ENCODE results near the gene PLIN4.
A peak's percentile ranks its signal among the peaks of the same experiment; 100 is the strongest.

The PLIN4 gene

DNA sequence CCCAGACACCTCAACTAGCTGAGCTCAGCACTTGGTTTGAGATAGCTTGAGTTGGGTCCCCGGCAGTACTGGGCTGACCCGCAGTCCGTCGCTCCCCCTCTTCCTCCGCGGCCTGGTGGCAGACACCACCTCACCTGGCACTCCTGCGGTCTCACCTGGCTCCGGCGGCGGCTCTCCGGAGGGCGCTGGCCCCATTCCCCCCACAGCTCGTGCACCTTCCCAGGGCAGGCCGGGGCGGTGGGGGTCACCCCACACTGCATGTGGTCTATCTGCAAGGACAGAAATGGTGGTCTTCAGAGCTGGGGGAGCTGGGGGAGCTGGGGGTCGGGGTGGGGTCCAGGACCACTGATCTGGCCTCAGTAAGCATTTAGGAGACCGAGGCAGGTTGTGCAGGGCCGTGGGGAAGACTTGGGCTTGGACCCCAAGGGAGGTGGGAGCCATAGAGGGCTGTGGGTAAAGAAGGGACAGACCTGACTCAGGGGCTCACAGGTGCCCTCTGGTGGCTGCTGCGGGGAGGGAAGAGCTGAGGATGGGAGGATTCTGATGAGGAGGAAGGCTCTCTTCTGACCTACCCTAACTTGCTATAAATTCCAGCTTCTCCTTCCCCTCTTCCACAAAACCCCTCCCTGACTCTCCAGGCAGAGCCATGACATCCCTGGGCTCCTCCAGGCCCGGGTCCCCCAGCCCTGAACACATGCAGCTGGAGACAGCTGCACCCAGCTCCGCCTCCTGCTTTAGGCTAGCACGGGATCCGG, 6.7 kb upstream of the PLIN4 start:
- peak; percentile 72 for DNase-seq

DNA sequence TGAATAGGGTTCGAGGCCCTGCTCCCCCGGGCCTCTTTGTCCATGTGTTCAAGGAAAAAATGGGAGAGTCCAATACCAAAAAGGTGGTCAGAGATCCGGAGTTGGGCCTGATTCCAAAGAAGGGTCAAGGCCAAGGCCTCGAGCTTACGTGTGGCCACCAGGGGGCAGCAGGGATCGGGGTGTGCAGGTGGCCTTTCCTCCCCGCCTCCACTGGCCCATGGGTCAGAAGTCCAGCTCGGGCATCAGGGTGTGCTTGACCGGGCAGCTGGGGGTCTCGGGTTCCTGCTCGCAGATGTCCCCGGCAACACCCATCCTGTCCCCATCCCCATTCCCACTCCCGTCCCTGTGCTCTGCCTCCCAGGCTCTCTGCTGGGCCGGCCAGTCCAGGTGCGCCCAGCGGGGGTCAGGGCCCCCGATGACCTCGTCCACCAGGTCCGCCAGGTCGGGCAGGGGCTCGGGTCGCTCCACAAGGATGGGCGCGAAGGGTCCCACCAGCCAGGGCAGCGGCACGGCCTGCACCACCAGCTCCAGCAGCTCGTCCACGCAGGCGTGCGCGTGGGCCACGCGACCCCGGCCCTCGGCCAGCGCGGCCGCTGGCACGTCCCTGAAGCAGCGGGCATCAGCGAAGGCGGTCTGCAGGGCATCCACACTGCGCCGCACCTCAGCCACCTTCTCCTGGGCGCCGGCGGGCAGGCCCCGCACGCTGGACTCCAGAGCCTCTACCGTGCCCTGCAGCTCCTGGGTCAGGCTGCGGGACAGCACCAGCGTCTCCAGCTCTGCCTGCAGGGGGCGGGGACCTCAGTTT, 5.2 kb upstream of the PLIN4 start:
- DNase-seq: peak; percentile 31

DNA sequence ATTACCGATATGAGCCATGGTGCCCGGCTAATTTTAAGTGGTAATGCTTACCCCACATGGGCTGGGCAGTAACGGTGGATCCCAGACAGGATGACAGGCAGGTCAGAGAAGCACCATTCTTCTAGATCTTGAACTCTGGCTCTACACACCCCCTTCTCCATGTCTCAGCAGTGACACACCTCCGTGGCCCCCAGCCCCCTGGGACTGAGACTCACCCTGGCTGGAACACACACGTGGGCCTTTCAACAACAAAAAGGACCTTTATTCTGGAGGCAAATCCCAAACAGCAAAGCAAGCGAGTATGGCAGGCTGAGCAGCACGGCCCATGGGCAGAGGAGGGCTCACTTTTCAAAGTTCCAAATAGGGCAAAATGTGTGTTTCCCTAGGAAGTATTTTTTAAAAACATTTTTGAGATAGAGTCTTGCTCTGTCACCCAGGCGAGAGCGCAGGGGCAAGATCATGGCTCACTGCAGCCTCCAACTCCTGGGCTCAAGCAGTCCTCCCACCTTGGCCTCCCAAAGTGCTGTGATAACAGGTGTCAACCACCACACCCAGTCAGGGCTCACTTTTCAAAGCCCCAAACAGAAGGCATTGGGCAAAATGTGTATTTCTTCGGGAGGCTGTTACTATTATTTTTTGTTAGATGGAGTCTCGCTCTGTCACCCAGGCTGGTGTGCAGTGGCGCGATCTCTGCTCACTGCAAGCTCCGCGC, 4.2 kb upstream of the PLIN4 start:
- DNase-seq: no peak

DNA sequence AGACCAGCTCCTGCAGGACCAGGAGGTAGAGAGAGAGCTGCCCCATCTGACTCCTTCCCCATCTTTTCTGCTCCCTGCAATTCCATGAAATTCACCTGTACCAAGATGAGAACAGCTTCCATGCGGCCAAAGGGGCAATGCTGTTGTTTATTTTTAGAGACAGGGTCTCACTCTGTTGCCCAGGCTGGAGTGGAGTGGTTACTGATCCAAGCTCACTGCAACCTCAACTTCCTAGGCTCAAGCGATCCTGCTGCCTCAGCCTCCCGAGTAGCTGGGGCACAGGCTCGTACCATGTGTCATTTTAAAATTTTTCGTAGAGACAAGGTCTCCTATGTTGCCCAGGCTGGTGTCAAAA, 3.6 kb upstream of the PLIN4 start:
- DNase-seq: no peak

DNA sequence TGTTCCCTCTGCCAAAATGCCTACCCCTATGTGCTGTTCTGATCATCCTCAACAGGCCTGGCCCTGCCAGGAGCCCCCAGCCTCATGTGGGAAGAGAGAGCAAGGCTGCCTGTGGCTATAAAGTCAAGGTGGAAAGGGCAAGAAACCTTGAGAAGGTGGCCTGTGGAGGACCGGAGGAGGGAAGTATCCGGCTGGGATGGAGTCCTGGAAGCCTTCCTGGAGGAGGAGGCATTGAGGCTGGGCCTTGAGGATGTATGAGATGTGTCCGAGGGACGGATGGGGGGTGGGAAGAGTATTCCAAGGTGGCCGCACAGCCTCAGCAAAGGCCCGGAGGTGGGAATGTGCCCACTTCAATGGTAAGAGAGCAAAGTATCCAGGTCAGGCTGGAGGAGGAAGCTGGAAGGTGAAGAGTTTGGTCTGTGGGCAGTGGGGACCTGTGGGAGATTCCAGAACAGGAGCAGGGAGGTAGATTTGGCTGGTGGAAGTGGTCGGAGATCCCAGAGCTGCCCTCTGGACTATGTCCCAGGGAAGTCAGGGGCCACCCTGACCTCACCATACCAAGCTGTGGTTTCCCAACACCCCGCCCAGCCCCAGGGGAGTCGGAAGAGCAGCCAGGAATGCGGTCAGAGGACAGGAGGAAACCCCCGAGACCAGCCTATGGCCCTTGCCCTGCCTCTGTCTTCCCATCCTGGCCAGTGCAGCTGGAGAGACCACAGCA, 3.0 kb upstream of the PLIN4 start:
- DNase-seq: no peak

DNA sequence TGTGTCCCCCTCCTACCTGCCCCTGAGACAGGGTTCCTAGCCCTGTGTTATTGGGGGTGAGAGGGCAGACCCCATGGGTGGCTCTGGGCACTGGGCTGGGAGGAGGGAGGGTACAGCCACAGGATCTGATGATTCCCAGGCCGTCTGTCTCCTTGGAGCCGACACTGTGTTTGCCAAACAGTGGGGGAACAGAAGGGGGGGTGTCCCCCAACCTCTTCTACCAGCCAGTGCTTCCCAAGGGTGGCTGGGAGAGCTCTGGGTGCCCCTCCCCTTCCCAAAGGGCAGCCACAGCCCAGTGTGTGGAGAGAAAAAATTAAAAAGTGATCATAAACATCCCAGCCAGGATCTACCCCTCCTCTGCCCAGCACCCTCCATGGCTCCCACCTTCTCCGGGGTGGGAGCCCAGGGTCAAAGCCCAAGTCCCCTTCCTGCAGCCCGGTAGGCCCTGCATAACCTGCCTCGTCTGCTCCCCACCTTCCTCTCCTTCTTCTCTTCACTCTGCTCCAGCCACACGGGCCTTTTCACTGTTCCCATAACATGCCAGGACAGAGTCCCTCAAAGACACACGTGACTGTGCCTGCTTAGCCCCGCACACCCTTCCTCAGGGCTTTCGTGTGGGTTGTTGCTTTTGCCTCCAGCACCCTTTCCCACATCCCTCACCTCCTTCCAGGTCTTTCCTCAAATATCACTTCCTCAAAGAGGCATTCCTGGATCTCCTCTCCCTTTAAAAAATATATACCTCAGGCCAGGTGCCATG, 1.4 kb upstream of the PLIN4 start:
- DNase-seq: no peak

DNA sequence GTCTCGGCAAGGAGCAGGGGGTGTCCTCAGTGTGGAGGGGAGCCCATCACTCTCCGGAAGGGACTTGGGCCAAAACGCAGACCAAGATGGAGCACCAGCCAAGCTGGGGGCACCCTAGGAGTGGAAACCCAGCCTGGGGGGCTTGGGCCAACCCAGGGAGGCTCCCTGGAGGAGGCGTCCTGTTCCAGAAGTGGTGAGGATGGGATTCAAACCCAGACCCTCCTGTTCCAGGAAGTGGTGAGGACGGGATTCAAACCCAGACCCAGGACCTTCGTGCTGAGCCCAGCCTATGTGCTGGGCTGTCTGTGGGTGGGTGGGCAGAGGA, 848 bp upstream of the PLIN4 start:
- DNase-seq: no peak

DNA sequence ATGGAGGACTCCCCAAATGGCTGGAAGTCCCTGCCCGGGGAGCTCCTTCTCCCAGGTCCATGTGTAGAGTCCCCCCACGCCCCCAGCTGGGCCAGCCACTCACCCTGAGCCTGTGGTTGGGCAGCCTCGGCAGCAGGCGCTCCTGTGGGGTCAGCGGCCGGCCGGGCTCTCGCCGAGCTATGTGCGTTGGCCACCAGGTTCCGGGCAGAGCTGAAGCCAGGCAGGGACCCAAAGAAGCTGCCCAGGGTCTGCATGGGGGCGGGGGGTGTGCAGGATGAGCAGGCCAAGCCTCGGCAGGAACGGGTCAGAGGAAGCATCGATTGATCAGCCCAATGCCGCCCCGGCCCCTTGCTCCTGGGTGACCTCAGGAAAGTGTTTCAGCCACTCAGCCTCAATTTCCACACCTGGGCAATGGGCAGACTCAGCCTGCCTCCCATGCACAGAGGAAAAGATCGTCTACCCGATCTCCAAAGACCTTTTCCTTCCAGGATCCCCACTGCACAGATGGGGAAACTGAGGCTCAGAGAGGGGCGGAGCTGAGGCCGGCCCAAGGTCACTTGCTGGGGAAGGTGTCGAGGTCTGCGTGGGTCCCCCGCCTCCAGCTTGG, 732 bp downstream of the PLIN4 start:
- no peak for DNase-seq

DNA sequence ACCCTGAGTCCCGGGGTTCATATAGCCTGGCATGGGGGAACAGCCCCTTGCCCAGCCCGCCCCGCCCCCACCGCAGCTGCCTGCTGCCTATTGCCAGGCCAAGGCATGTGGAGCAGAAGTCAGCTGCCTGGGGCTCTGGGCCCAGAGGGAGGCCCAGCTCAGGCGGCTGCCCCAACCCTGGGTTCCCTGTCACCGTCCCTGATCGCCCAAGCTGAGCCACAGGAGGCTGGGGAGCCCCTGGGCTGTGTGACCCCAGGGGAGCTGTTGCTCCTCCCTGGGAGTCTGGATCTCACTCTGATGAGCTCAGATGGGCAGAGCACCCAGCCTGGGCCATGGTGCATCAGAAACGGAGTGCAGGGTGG, 1.4 kb downstream of the PLIN4 start:
- DNase-seq: no peak

DNA sequence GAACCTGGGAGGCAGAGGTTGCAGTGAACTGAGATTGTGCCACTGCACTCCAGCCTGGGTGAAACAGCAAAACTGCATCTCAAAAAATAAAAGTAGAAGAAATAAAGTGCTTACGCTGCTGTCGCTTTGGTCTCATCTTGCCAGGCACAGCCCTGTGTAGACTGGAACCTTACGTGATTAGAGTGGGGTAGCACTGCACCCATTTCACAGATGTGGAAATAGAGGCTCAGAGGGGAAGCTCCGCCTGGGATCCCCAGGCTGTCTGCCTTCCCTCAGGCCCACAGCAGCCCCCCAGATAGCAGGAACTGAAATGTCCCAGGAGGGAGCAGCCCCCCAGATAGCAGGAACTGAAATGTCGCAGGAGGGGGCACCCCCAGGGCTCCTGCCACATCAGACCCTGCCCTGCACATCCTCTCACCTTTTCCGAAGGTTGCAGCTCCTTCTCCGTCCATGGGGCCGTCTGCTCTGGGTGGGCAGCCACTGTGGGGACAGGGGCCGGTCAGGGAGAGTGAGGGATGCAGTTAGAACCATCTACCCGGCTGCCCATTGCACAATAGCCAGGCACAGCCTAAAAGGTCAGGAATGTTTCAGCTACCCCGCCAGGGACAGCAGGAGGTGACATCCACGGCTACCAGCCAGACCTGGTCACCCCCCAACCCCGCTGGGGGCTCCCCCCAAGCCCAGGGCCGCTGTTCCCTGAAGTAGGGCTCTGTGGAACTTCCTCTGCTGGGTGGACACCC, 1.9 kb downstream of the PLIN4 start:
- no peak for DNase-seq

DNA sequence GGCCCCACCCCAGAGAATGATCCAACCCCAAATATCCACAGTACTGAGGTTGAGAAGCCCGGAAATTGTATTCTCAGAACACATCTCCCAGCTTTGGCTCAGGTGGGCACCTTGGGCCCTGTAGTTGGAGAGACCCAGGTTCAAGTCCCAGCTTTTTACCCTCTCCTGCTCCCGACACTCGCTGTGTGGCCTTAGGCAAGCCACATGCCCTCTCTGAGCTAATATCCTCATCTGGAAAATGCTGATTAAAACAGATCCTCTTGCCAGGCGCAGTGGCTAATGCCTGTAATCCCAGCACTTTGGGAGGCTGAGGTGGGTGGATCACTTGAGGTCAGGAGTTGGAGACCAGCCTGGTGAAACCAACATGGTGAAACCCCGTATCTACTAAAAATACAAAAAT, 2.6 kb downstream of the PLIN4 start:
- no peak for DNase-seq

DNA sequence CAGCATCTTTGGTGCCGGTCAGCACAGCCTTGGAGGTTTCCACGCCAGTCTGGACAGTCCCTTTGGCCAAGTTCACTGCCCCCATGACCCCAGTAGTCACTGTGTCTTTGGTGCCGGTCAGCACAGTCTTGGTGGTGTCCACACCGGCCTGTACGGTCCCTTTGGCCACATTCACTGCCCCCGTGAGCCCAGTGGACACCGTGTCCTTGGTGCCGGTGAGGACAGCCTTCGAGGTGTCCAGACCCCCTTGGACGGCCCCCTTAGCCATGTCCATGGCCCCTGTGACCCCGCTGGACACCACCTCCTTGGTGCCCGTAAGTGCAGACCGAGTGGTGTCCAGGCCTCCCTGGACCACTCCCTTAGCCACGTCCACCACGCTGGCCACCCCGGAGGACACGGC, 5.0 kb downstream of the PLIN4 start:
- no peak for DNase-seq

DNA sequence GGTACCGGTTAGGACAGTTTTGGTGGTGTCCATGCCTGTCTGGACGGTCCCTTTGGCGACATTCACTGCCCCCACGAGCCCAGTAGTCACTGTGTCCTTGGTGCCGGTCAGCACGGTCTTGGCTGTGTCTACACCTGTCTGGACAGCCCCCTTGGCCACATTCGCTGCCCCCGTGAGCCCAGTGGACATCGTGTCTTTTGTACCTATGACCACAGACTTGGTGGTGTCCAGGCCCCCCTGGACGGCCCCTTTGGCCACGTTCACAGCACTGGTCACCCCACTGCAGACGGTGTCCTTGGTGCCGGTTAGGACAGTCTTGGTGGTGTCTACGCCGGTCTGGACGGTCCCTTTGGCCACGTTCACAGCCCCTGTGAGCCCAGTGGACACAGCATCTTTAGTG, 6.2 kb downstream of the PLIN4 start:
- no peak for DNase-seq

DNA sequence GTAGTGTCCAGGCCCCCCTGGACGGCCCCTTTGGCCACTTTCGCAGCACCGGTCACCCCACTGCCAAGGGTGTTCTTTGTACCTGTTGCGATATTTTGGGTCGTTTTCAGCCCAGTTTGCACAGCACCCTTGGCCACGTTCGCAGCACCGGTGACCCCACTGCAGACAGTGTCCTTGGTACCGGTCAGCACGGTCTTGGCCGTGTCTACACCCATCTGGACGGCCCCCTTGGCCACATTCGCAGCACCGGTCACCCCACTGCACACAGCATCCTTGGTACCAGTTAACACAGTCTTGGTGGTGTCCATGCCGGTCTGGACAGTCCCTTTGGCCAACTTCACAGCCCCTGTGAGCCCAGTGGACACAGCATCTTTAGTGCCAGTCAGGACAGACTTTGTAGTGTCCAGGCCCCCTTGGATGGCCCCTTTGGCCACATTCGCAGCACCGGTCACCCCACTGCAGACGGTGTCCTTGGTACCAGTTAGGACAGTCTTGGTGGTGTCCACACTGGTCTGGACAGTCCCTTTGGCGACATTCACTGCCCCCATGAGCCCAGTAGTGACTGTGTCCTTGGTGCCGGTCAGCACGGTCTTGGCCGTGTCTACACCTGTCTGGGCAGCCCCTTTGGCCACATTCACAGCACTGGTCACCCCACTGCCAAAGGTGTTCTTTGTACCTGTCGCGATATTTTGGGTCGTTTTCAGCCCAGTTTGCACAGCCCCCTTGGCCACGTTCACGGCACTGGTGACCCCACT, 6.8 kb downstream of the PLIN4 start:
- DNase-seq: no peak

DNA sequence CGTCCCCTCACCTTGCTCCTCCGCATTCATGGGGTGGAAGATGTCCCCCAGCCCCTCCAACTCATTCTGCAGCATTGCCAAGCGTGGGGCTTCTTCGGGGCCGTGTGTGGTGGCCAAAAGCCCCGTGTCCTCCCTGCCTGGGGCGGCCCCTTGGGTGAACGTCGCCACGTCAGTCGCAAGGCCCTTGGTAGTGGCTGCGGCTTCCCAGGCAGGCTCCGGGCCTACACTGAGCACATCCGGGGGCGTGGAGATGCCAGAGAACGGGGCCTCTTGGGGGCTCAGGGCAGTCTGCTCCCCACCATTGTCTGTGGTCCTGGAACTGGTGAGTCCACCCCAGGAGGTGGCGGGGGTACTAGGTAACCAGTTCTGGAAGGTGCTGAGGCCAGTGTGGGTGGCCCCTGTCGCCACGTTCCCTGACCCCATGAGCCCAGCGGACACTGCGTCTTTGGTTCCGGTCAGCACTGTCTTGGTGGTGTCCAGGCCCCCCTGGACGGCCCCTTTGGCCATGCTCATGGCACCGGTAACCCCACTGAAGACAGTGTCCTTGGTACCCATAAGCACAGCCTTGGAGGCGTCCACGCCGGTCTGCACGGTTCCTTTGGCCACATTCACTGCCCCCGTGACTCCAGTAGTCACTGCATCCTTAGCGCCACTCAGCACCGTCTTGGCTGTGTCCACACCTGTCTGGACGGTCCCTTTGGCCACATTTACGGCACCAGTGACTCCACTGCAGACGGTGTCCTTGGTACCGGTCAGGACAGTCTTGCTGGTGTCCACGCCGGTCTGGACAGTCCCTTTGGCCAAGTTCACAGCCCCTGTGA, 7.6 kb downstream of the PLIN4 start:
- no peak for DNase-seq

DNA sequence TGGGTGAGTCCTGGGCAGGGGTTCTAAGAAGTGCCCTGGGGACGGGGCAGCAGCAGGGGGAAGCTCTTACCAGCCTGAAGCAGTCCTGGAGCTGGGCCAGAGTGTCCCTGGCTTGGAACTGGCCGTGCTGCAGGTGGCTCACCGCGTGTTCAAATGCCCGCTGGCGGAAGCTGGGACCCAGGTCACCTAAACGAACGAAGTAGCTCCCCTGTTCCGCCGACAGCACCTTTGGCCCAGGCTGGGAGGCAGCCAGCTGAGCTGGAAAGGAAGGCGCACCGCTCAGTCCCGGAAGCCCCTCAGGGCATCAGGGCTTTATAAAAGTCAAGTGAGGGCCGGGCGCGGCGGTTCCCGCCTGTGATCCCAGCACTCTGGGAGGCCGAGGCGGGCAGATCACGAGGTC, 9.6 kb downstream of the PLIN4 start:
- no peak for DNase-seq

DNA sequence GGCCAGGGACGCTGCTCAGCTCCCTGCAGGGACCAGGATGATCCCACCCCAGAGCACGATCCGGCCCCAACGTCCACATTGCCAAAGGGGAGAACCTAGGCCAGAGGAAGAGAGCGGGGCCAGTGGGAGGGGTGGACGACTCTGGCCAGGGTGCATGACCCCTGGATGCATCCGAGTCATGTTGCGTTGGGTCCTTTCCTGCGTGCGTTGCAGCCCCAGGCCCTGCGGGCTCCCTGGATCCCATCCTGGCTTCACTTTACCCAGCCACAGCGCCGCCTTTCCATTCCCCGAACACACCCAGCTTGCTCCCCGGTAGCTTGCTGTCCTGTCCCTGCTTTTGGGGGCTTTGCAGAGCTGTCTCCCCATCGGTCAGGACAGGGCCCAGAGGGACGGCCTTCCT, 10.5 kb downstream of the PLIN4 start:
- DNase-seq: no peak

DNA sequence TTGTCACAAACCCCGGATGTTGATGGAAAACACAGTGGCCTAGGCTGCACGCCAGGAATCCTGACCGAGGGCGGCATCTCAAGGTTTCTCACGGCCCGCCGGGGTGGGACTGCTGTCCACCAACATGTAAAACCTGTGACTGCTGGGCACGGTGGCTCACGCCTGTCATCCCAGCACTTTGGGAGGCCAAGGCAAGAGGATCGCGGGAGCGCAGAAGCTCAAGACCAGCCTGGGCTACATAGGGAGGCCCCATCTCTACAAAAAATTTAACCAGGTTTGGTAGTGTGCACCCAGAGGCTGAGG, 11.2 kb downstream of the PLIN4 start:
- no peak for DNase-seq

DNA sequence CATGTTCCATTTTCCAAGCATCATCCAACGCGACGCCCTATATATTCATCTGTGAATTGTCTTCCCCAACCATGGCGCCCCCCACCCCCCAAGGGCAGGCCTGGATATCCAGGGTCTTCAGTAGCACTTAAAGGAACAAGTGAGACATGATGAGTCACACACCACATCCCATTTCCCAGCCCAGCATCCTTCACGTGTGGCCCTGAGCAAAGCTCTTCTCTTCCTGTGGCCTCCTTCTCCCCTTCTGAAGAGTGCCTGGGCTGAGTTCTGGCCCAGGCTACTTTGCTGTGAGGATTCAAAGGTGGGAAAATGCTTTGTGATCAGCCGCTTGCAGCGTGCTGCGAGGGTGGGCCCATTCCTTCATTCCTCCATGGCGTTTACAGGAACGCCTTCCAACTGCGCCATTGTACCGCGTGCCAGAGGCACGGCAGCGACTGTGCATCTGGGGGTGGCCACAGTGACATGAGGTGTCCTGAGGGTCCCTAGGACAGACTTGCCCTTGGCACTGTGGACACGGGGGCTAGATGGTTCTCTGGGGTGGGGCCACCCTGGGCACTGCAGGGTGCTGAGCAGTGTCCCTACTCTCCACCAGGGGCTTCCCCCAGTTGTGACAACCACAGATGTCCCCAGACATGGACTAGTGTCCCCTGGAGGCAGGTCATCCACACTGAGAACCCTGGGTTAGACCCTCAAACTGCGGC, 11.7 kb downstream of the PLIN4 start:
- no peak for DNase-seq

All from CD4-positive, alpha-beta T cell treated with Interleukin-6 for 4 hours (primary cell).